ENCODE results near the gene TMEM182.

DNA sequence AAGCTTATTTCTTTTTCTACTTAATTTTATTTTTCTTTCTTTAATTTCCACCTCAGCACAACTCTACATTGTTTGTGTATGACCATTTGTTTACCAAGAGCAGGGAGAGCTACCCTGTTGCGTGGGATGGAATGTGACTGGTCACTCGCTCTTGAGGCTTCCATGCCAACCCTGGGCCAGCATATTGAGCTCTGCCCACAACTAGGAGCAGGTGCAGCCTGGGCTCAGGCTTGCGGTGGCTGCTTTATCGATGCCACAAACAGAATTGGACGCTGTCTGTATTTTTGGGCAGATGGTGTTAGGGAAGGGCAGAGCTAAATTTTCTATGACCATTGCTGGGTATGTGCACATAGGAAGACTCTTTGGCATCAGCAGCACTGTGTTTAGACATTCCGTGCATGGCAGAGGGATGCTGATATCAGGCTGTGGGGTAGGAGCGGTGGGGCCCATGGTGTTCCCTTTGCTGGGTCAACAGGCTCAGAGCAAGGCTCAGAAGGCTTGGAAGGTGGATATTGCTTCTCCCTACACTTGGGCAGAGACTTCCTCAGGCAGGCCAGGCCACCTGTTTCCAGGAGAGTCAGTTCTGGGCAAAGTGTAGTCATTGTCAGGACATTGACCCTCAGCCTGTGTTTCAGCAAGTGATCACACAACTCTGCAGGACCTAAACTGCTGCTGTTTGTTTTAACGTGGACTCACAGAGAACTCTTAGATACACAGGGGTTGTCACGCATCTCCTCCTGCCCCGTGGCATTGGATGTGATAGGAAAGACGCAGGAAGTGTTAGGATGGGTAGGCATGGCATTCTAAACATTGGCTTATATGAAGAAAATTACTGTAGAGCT lies 40.2 kb downstream of the TMEM182 start:
- TF ChIP-seq, protein P1, sequence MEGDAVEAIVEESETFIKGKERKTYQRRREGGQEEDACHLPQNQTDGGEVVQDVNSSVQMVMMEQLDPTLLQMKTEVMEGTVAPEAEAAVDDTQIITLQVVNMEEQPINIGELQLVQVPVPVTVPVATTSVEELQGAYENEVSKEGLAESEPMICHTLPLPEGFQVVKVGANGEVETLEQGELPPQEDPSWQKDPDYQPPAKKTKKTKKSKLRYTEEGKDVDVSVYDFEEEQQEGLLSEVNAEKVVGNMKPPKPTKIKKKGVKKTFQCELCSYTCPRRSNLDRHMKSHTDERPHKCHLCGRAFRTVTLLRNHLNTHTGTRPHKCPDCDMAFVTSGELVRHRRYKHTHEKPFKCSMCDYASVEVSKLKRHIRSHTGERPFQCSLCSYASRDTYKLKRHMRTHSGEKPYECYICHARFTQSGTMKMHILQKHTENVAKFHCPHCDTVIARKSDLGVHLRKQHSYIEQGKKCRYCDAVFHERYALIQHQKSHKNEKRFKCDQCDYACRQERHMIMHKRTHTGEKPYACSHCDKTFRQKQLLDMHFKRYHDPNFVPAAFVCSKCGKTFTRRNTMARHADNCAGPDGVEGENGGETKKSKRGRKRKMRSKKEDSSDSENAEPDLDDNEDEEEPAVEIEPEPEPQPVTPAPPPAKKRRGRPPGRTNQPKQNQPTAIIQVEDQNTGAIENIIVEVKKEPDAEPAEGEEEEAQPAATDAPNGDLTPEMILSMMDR (IDR thresholded peaks at IDR 0.05): no peak
- TF ChIP-seq POLR2A (IDR thresholded peaks at IDR 0.05): no peak
